OCI-M2 (cell line): ENCODE results near the gene CGRRF1.

Source experiments
- DNase-seq: peaks from one replicate; lab custom pipeline; 2025; ENCODE audit not compliant: unreplicated experiment; lab: John Stamatoyannopoulos, UW

Gene CGRRF1

DNA sequence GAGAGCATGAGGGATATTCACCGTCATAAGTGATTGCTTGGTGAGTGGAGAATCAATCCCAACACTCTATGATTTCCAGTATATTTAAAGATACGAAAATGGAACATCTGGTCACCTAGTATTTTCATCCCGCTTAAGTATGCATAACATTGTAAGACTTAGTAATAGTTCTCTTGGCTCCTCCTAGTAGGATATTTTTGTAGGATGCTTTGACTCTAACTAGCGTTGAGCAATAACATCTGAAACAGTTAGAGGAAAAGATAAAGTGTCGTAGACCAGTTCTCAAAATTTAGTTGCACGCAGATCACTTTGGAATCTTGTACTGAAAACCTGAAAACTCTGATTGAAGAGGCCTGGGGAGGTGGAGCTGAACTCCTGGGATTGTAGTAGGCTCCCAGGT is 64.8 kb downstream of the CGRRF1 start:
- DNase-seq: no peak

DNA sequence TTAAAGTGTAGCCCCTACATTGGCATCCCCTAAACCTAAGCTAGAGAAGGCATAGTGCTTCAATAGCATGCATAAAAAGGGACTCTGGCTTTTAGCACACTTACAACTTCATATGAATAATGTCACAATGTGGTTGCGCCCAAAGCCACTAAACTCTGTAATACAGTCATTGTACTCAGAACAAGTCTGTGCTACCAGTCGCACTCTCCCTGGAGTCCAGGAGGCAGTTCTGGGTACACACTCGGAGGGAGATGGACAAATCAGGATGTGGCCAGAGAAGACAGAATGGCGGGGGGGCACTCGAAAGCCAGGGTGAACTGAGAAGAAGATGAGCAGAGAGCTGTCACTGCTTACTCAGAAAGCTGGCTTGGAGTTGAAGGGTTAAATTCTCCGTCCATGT is 67.8 kb downstream of the CGRRF1 start:
- DNase-seq: no peak

DNA sequence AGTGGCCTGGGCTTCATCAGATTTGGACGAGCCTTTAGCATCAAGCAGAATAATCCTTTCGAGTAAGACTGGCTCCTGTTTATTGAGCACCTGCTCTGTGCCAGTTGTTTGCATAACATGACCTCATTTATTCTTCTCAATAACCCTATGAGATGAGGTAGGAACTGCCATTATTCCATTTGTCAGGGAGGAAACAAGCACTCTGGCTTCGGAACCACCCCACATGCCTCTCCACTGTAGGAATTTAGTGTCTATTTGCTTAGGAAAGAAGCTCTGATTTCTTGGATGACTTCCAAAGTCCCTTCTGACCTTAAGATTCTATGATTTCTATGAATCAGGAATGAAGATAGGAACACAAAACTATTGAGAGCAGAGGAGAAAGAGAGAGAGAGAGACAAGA is 68.3 kb downstream of the CGRRF1 start:
- no peak for DNase-seq

DNA sequence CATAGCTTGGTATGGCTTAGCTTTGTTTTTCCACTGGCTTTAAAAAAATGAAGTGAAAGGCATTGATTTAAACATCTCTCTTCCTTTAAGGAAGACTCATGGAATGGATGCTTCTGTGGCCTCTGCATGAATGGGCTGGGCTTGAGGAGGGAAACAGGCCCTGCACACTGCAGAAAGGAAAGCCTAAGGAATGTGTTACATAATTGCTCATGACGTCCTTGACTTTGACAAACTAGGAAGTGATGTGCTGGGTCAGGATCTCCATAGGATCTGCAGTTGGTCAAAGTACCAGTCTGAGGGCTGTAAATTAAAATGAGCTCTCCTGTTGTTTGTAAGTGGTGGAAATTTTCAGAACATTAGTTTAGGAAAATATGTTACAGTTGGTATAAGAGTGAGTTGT is 69.9 kb downstream of the CGRRF1 start:
- no peak for DNase-seq

DNA sequence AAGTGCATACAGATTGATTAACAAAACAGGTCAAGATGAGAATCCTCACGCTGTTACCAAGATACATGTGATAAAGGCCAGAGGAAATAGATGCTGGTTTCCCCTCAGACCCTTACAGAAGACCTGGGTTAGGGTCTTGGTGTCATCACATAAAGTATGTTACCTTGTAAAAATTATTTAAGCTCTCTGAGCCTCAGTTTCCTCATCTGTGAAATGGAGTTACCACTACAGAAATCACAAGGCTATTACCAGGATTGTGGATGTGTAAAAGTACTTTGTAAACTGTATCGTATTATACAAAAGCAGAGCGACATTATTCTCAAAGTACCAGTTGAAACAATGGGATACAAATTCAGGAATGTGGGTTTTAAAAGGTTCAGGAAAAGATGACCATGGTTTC is 71.2 kb downstream of the CGRRF1 start:
- no peak for DNase-seq

DNA sequence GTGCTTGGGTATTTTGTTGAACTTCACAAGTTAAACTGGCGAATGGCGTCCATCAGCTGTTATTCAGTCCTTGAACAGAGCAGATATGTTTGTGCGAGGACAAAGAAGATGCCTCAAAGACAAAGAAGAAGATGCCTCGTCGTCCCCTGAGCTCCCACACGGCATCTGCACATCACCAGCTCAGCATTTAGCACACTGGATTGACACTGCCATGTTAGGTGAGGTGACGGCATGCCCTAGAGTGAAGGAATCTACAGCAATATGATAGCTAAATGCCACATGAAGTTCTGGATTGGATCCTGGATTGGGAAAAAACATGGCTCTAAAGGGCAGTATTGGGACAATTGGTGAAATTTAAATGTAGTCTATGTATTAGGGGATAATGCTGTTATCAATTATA is 72.6 kb downstream of the CGRRF1 start:
- DNase-seq: no peak

DNA sequence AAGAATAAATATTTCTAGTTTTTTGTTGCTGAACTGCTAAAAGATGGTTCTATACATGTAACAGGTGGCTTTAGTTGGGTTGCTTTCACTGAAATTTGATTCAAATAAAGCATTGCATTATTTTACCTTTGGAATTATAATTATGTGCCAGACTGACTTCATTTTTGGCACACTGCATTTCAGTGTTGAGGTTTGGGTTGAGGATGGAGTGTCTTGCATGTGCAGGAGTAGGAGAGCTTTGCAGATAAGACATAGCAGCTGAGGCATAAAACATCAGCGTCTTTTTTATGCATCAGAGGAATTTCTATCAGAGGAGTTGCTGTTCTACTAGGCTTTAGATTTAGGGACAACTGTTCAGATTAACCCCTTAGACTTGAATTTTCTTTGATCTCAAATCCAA is 74.4 kb downstream of the CGRRF1 start:
- no peak for DNase-seq

DNA sequence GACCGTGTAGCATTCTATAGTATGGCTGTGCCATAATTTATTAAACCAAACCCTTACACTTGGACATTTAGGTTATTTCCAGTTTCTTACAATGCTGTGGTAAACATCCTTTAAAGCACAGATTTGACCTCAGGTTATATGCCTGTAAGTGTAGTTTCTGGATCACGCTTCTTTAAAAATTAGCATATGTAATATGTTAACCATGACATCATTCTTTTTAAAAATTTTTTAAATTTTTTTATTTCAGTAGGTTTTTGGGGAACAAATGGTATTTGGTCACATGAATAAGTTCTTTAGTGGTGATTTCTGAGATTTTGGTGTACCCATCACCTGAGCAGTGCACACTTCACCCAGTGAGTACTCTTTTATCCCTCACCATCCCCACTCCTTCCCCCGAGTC is 75.5 kb downstream of the CGRRF1 start:
- no peak for DNase-seq
